K562 (cell line): Measurements from ENCODE around the gene VWDE. TPM values are rescaled to one million over a fixed set of nuclear protein-coding genes. Genes with fewer than 3 reads are reported as not detected.

ENCODE experiments used
- ATAC-seq: fragments of 200-7000 bp; cut with Tn5 transposase; 3 replicates; pipeline ENCODE4 v1.9.1; 2020; ENCODE audit warnings: moderate library complexity
- BruUV-seq: library from RNA; stranded (reverse); fragments of 400-500 nt; replicated peaks from 2 replicates; lab custom pipeline; 2021; lab: Mats Ljungman, UMichigan
- CTCF ChIA-PET: fragments of 300-600 bp; formaldehyde crosslinking; extraction: SDS; loops from one replicate; lab custom pipeline; 2021; ENCODE audit warnings: low intra/inter-chr PET ratio; lab: Yijun Ruan, JAX
- POLR2A ChIA-PET: fragments of 300-600, 350-650 bp; sonication (Branson Sonifier 250); formaldehyde crosslinking; extraction: SDS; loops from one replicate; lab custom pipeline; 2021; ENCODE audit warnings: antibody characterized with exemption, inconsistent platforms; lab: Yijun Ruan, JAX
- DNase-seq, 4 experiments: peaks; one replicate each; pipeline versions ENCODE4 v3.0.0 to v3.0.0-alpha.2; 2011 to 2018; ENCODE audit warnings: low spot score in 3 of 4, mixed read lengths in 3 of 4; ENCODE audit errors: extremely low read depth in 1 of 4
- FAIRE-seq: peaks from 2 replicates; lab custom pipeline; 2011; peaks lifted over from hg19 to GRCh38; lab: Jason Lieb, UNC
- H2AFZ ChIP-seq: 2 replicates; pipeline ENCODE4 v1.6.0; 2011; ENCODE audit warnings: low read depth, low read length, control low read depth, inconsistent platforms
- H3K27ac ChIP-seq: fragments of 200-600 bp; 3 replicates; pipeline ENCODE4 v1.8.0; 2011; ENCODE audit warnings: low read depth, mild to moderate bottlenecking, control low read depth, inconsistent platforms, low read length, moderate library complexity, mixed read lengths; ENCODE audit errors: extremely low read depth
- H3K27me3 ChIP-seq, 2 experiments: fragments of 300-600 bp in 1 of 2; 2 replicates in 1 of 2; 3 replicates in 1 of 2; pipeline versions ENCODE4 v1.6.0 to v1.8.0; 2011; ENCODE audit warnings: inconsistent platforms in 2 of 2, low read length in 2 of 2, mild to moderate bottlenecking in 1 of 2, mixed read lengths in 1 of 2, moderate library complexity in 1 of 2; ENCODE audit not compliant: control insufficient read depth in 2 of 2, insufficient read depth in 2 of 2
- H3K36me3 ChIP-seq: fragments of 300-600 bp; 3 replicates; pipeline ENCODE4 v1.8.0; 2011; ENCODE audit warnings: mild to moderate bottlenecking, low read length, inconsistent platforms; ENCODE audit not compliant: control insufficient read depth, insufficient read depth
- H3K4me1 ChIP-seq, 2 experiments: fragments of 200-600 bp in 1 of 2; replicated peaks in 1 of 2; 2 replicates in 1 of 2; 3 replicates in 1 of 2; pipeline versions ENCODE4 v1.5.1 to v1.8.0; 2011; ENCODE audit warnings: inconsistent platforms in 2 of 2, low read length in 2 of 2, mild to moderate bottlenecking in 1 of 2, mixed read lengths in 1 of 2, moderate library complexity in 1 of 2; ENCODE audit not compliant: control insufficient read depth in 2 of 2, insufficient read depth in 2 of 2
- H3K4me2 ChIP-seq: 2 replicates; pipeline ENCODE4 v1.6.1; 2011; ENCODE audit warnings: low read length, control low read depth, inconsistent platforms, mixed read lengths; ENCODE audit not compliant: insufficient read depth
- H3K4me3 ChIP-seq: fragments of 200-600 bp; sonication (generic), shearing (Covaris generic); 2 replicates; pipeline ENCODE4 v1.5.1; 2016; ENCODE audit warnings: control low read depth, inconsistent platforms
- H3K79me2 ChIP-seq: fragments of 200-600 bp; 3 replicates; pipeline ENCODE4 v1.8.0; 2011; ENCODE audit warnings: low read length, inconsistent platforms; ENCODE audit not compliant: control insufficient read depth, insufficient read depth
- H3K9ac ChIP-seq, 2 experiments: 2 replicates each; pipeline versions ENCODE4 v1.6.0 to v1.6.1; 2011; ENCODE audit warnings: low read depth in 2 of 2, low read length in 2 of 2, control low read depth in 1 of 2, inconsistent platforms in 1 of 2, mild to moderate bottlenecking in 1 of 2, mixed read lengths in 1 of 2; ENCODE audit not compliant: insufficient read depth in 1 of 2
- H3K9me1 ChIP-seq: one replicate; pipeline ENCODE4 v1.6.0; 2011; ENCODE audit warnings: inconsistent platforms, mild to moderate bottlenecking, low read length, moderate library complexity; ENCODE audit not compliant: control insufficient read depth, insufficient read depth
- H3K9me3 ChIP-seq: replicated peaks from 2 replicates; pipeline ENCODE4 v1.5.1; 2011; ENCODE audit warnings: low read depth, low read length, inconsistent platforms; ENCODE audit not compliant: control insufficient read depth, insufficient read depth
- H4K20me1 ChIP-seq: replicated peaks from 2 replicates; pipeline ENCODE4 v1.6.1; 2011; ENCODE audit warnings: low read length, inconsistent platforms, mixed read lengths; ENCODE audit not compliant: control insufficient read depth, insufficient read depth
- ATF3 ChIP-seq, 2 experiments: fragments of 450-650 bp in 1 of 2; sonication (generic) in 1 of 2; formaldehyde crosslinking in 1 of 2; IDR thresholded peaks in 1 of 2; conservative IDR thresholded peaks in 1 of 2; 2 replicates each; pipeline versions ENCODE4 v1.6.1 to v1.8.1; 2016 to 2023; ENCODE audit warnings: mild to moderate bottlenecking in 2 of 2, moderate library complexity in 2 of 2, inconsistent platforms in 1 of 2, missing genetic modification reagents in 1 of 2
- CBFA2T3 ChIP-seq: fragments of 450-650 bp; IDR thresholded peaks from 2 replicates; pipeline ENCODE4 v1.6.1; 2017
- CXXC5 ChIP-seq: fragments of 250-450 bp; sonication (Bioruptor Pico); IDR thresholded peaks from 2 replicates; pipeline ENCODE4 v1.8.0; 2022; ENCODE audit warnings: inconsistent platforms, mild to moderate bottlenecking, moderate library complexity
- EP300 ChIP-seq: IDR thresholded peaks from 2 replicates; pipeline ENCODE4 v1.6.1; 2012; ENCODE audit warnings: low read length, improper control_type of control experiment
- FOSL1 ChIP-seq: fragments of 200-800 bp; sonication (Bioruptor generic); conservative IDR thresholded peaks from 2 replicates; pipeline ENCODE4 v1.6.1; 2016; ENCODE audit warnings: missing genetic modification characterization, missing compliant biosample characterization
- HSF4 ChIP-seq: fragments of 250-450 bp; sonication (Bioruptor Pico); IDR thresholded peaks from 2 replicates; pipeline ENCODE4 v2.1.2; 2022; ENCODE audit warnings: mild to moderate bottlenecking, moderate library complexity, borderline replicate concordance
- KHSRP ChIP-seq: fragments of 450-650 bp; IDR thresholded peaks from 2 replicates; pipeline ENCODE4 v1.6.1; 2017
- MYC ChIP-seq, 2 experiments: fragments of 250-450 bp in 1 of 2; sonication (Bioruptor Pico) in 1 of 2; IDR thresholded peaks; 2 replicates each; pipeline versions ENCODE4 v1.5.1 to v1.6.1; 2012 to 2021; ENCODE audit warnings: low read depth in 2 of 2, borderline replicate concordance in 1 of 2, improper control_type of control experiment in 1 of 2, low read length in 1 of 2, mild to moderate bottlenecking in 1 of 2, moderate library complexity in 1 of 2
- NFE2L1 ChIP-seq: fragments of 450-650 bp; IDR thresholded peaks from 2 replicates; pipeline ENCODE4 v1.6.1; 2016; ENCODE audit warnings: missing genetic modification characterization, low read depth, mild to moderate bottlenecking, missing compliant biosample characterization, moderate library complexity, borderline replicate concordance
- PCBP2 ChIP-seq: fragments of 200-400 bp; formaldehyde crosslinking; IDR thresholded peaks from 2 replicates; pipeline ENCODE4 v1.6.1; 2018; ENCODE audit warnings: low read length, low read depth, mild to moderate bottlenecking, moderate library complexity; ENCODE audit not compliant: poor library complexity, severe bottlenecking
- SMARCA4 ChIP-seq: fragments of 450-650 bp; IDR thresholded peaks from 2 replicates; pipeline ENCODE4 v1.6.1; 2016
- SMARCA5 ChIP-seq: fragments of 450-650 bp; IDR thresholded peaks from 2 replicates; pipeline ENCODE4 v1.6.1; 2016
- SUPT5H ChIP-seq: fragments of 450-650 bp; IDR thresholded peaks from 2 replicates; pipeline ENCODE4 v1.6.1; 2016
- TCF7L2 ChIP-seq: fragments of 150-350 bp; IDR thresholded peaks from 2 replicates; pipeline ENCODE4 v1.6.1; 2016; ENCODE audit warnings: low read depth, mild to moderate bottlenecking, low read length, moderate library complexity
- ZNF3 ChIP-seq: fragments of 250-450 bp; sonication (Bioruptor Pico); IDR thresholded peaks from 2 replicates; pipeline ENCODE4 v1.5.0; 2021; ENCODE audit warnings: mild to moderate bottlenecking, moderate library complexity
- ZNF785 ChIP-seq: fragments of 250-450 bp; sonication (Bioruptor Pico); IDR thresholded peaks from 2 replicates; pipeline ENCODE4 v1.4.0; 2020; ENCODE audit warnings: mild to moderate bottlenecking
- ZNF830 ChIP-seq: fragments of 250-450 bp; sonication (Bioruptor Pico); IDR thresholded peaks from 2 replicates; pipeline ENCODE4 v1.5.0; 2021; ENCODE audit warnings: mild to moderate bottlenecking
- WGBS: fragments of 100-300 bp; shearing (Covaris generic); methylation state at CpG from one replicate; pipeline ENCODE4 v1.1.6; 2016; ENCODE audit warnings: low coverage, mixed read lengths; ENCODE audit not compliant: insufficient coverage; ENCODE audit errors: missing lambda C conversion rate; 5-methylcytosine and 5-hydroxymethylcytosine counted together
- in situ Hi-C: fragments of 300-500 bp; cut with MboI; formaldehyde crosslinking; loops from 4 replicates; pipeline ENCODE4 v1.15.0; 2018; ENCODE audit warnings: inconsistent platforms, mixed read lengths
- intact Hi-C: fragments of 100-400 bp; cut with micrococcal nuclease; formaldehyde crosslinking; loops from 2 replicates; pipeline ENCODE4 v1.14.2; 2022
- polyA plus RNA-seq, 8 experiments: library from polyadenylated mRNA; depleted of rRNA in 4 of 8; stranded (reverse) in 5 of 8; unstranded in 3 of 8; fragments of >200 nt; fragmentation: Nextera tagmentation in 2 of 8; fragmentation: Illumina TruSeq in 1 of 8; extraction: Ambion mirVana in 2 of 8; extraction: Trizol in 1 of 8; gene quantifications; 2 replicates each; pipeline versions ENCODE4 v1.2.1 to v1.2.3, GENCODE V29; 2011 to 2014; ENCODE audit warnings: inconsistent platforms in 1 of 8, missing spikeins in 1 of 8
- total RNA-seq, 7 experiments: library from RNA; depleted of rRNA in 6 of 7; stranded (reverse); fragments of >200 nt in 6 of 7; fragmentation: Illumina TruSeq in 2 of 7; extraction: Trizol in 2 of 7; gene quantifications; 2 replicates each; pipeline versions ENCODE4 v1.2.1 to v1.2.3, GENCODE V29; 2011 to 2021; ENCODE audit warnings: low replicate concordance in 1 of 7
- TF ChIP-seq, protein P1 (sequence below): sonication (generic); formaldehyde crosslinking; IDR thresholded peaks from 2 replicates; pipeline ENCODE4 v1.8.1; 2023; ENCODE audit warnings: mild to moderate bottlenecking, missing genetic modification reagents

Gene VWDE
- total and polyA plus RNA-seq, 9 of the 15 experiments (the other 6 are each of a cell fraction or from before 2014, with no cell fraction given) = 40.6 to 162 (median 95.2) TPM

DNA sequence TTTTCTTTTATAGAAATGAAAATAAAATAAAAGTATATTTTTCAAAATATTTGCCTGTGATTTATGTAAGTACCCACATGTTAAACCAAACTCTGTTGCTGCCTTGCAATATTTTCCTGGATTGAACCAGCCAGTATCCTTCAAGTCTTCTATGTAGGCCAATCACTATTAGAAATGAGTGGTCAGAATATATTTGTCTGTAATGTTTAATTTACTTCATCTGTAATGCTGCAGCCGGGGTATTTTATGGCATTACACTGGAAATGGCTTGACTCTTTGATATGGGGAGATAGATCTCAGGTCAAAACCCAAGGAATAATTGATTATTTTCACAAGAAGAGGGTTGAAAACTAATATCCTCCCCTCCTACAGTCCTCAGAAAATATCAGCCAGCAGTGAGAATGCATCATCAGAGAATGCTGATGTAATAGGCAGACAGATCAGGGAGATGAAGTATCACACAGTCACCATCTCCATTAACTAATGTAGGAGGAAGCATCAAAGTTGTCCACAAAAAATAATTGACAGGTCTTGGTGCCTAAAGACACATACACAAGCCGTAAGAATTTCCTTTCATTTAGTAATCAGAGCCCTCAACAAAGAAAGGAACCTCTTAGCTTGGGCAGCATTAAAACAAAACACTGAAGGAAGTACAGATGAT is 82.5 kb downstream of the VWDE start:
- peaks cover 31% of the 10 kb centered on the region; the same call in 2 of the 3 replicates for H3K36me3 ChIP-seq
- H3K4me1 ChIP-seq = peaks cover 0 to 5% of the 10 kb centered on the region in 2 experiments; a peak in 1 of 5 replicates
- DNase-seq (no peak), ATAC-seq (peak; percentile 59), FAIRE-seq (peak; percentile 19)
- no peak overlapping the region for H3K4me3 ChIP-seq
- BruUV-seq = no TSS peak
- CTCF ChIA-PET = interaction anchor here (3.1 kb wide), 1 partner anchor 253 kb away, joined by 27 read pairs; no protein-coding TSS in a partner anchor
- no peaks in the 10 kb centered on the region for H4K20me1 ChIP-seq
- in situ Hi-C loops (no loop called here), intact Hi-C loops (loop anchor here (5.0 kb wide), 1 partner anchor 171 kb away; no protein-coding TSS in a partner anchor)
- H3K9me1 ChIP-seq = no peaks in the 10 kb centered on the region
- POLR2A ChIA-PET = no interaction called here
- no peaks in the 10 kb centered on the region for H3K27me3 ChIP-seq
- H3K27ac ChIP-seq = peak overlapping the region; percentile 8; the same call in 1 of the 3 replicates
- H3K4me2 ChIP-seq = no peak overlapping the region
- 83% methylated on average over 2 of the region's 2 CpGs for WGBS
- H3K9ac ChIP-seq = no peak overlapping the region
- no peaks in the 10 kb centered on the region for H3K79me2 ChIP-seq
- H2AFZ ChIP-seq = 0 out of 2 replicates have a peak overlapping the region, but pooled peaks have one; percentile 8
- H3K9me3 ChIP-seq = no peaks in the 10 kb centered on the region
- TF ChIP-seq MYC (IDR thresholded peaks at IDR 0.05; ENCODE audit: low read depth, low read length) (no peak), MYC (CRISPR knock-in tag; IDR thresholded peaks at IDR 0.05; ENCODE audit: borderline replicate concordance, low read depth) (no peak), TCF7L2 (no peak), SMARCA4 (peak; percentile 13; the same call in 1 of the 2 replicates), HSF4 (CRISPR knock-in tag) (no peak), ATF3 (IDR thresholded peaks at IDR 0.05) (peak; percentile 84), ATF3 (CRISPR knock-in tag; conservative IDR thresholded peaks at IDR 0.05) (no peak), ZNF785 (CRISPR knock-in tag) (no peak), EP300 (peak; percentile 49; the same call in 1 of the 2 replicates), PCBP2 (no peak), ZNF3 (CRISPR knock-in tag) (no peak), FOSL1 (tag) (peak; percentile 45; the same call in 1 of the 2 replicates), KHSRP (no peak), CBFA2T3 (no peak), CXXC5 (CRISPR knock-in tag) (peak; percentile 32; the same call in 1 of the 2 replicates), ZNF830 (CRISPR knock-in tag) (no peak), NFE2L1 (tag) (no peak), SUPT5H (no peak), SMARCA5 (no peak)
- TF ChIP-seq, protein P1, sequence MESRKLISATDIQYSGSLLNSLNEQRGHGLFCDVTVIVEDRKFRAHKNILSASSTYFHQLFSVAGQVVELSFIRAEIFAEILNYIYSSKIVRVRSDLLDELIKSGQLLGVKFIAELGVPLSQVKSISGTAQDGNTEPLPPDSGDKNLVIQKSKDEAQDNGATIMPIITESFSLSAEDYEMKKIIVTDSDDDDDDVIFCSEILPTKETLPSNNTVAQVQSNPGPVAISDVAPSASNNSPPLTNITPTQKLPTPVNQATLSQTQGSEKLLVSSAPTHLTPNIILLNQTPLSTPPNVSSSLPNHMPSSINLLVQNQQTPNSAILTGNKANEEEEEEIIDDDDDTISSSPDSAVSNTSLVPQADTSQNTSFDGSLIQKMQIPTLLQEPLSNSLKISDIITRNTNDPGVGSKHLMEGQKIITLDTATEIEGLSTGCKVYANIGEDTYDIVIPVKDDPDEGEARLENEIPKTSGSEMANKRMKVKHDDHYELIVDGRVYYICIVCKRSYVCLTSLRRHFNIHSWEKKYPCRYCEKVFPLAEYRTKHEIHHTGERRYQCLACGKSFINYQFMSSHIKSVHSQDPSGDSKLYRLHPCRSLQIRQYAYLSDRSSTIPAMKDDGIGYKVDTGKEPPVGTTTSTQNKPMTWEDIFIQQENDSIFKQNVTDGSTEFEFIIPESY (CRISPR knock-in tag) = no peak
